Heart right ventricle (tissue), 16 donors: ENCODE results near the gene FSD1. TPM values are rescaled to one million over a fixed set of nuclear protein-coding genes. Genes with fewer than 3 reads are reported as not detected.
A peak's percentile ranks its signal among the peaks of the same experiment; 100 is the strongest.

Experiments used
- ATAC-seq, 8 donors: fragments of 200-7000 bp; cut with Tn5 transposase; one replicate each; pipeline ENCODE4 v1.9.1; 2020; ENCODE audit warnings: mild to moderate bottlenecking in 8 of 8, moderate library complexity in 8 of 8, moderate number of reproducible peaks in 1 of 8
- DNase-seq, 2 donors: peaks; one replicate each; pipeline ENCODE4 v3.0.0-alpha.2; 2020
- H3K27ac ChIP-seq, 10 donors: fragments of 200-600 bp; sonication (generic) in 2 of 10; one replicate each; pipeline versions ENCODE4 v1.5.0 to v1.8.0; 2020 to 2022; ENCODE audit warnings: mild to moderate bottlenecking in 3 of 10
- H3K27me3 ChIP-seq, 7 donors: fragments of 200-600 bp; one replicate each; pipeline ENCODE4 v1.8.0; 2021 to 2022; ENCODE audit warnings: mild to moderate bottlenecking in 2 of 7
- H3K36me3 ChIP-seq, 9 donors: fragments of 200-600 bp; sonication (generic) in 1 of 9; one replicate each; pipeline versions ENCODE4 v1.5.0 to v1.8.0; 2020 to 2022; ENCODE audit warnings: mild to moderate bottlenecking in 2 of 9
- H3K4me1 ChIP-seq, 9 donors: fragments of 200-600 bp; sonication (generic) in 1 of 9; one replicate each; pipeline versions ENCODE4 v1.5.0 to v1.8.0; 2020 to 2022; ENCODE audit warnings: mild to moderate bottlenecking in 4 of 9
- H3K4me3 ChIP-seq, 10 donors: fragments of 200-600 bp; sonication (generic) in 2 of 10; one replicate each; pipeline versions ENCODE4 v1.5.0 to v1.8.0; 2020 to 2022; ENCODE audit warnings: mild to moderate bottlenecking in 7 of 10, moderate library complexity in 2 of 10
- H3K9me3 ChIP-seq, 11 donors: fragments of 200-600 bp in 10 of 11; sonication (generic) in 2 of 11; one replicate each; pipeline versions ENCODE4 v1.5.0 to v1.8.0; 2013 to 2022; ENCODE audit warnings: mild to moderate bottlenecking in 2 of 11, control low read depth in 1 of 11, moderate library complexity in 1 of 11
- WGBS, 2 donors: extraction: QIAGEN DNeasy Blood & Tissue Kit; methylation state at CpG; one replicate each; pipeline ENCODE4 v1.1.7; 2013; ENCODE audit warnings: inconsistent platforms in 1 of 2; 5-methylcytosine and 5-hydroxymethylcytosine counted together
- intact Hi-C, 10 donors: fragments of 100-400 bp; cut with DNase I; formaldehyde crosslinking; loops; one replicate each; pipeline versions ENCODE4 v1.11.1 to v1.14.2; 2022
- polyA plus RNA-seq, 2 donors: library from polyadenylated mRNA; stranded (reverse); fragments of 200-250 nt; gene quantifications; one replicate each; pipeline ENCODE4 v1.2.3, GENCODE V29; 2013
- total RNA-seq, 10 donors: library from RNA; stranded (reverse); fragmentation: NEBNext Ultra II Directional in 3 of 10; extraction: Animal tissue kit (Norgen Biotek cat#: 25700) in 3 of 10; gene quantifications; one replicate each; pipeline versions ENCODE4 v1.2.1 to v1.2.4, GENCODE V29; 2021 to 2023
- TF ChIP-seq, protein P1 (sequence below), 9 donors: fragments of 200-600 bp; sonication (generic) in 2 of 9; IDR thresholded peaks; one replicate each; pipeline versions ENCODE4 v1.5.0 to v1.8.0; 2021 to 2022; ENCODE audit warnings: antibody characterized with exemption in 9 of 9, mild to moderate bottlenecking in 5 of 9, moderate library complexity in 1 of 9
- donor health status: Arrhythmogenic right ventricular cardiomyopathy.
- donor health status: ischemic (EF 13 %, LVEDD 7.1; RV severe dilation, severe dysfunction).
- donor health status: healthy with polysubstance abuse.
- donor health status: DM: no; HTN: yes; CAD: no.
- donor health status: DM: no; HTN: no; CAD: no.
- donor health status: ischemic (EF 25% LVEDD 6.9; RV normal size, moderate dysfunction).
- donor health status: ischemic (EF 25% LVEDD 5.7; RV mildly dilated, moderate dysfunction).
- donor health status: healthy.
- donor health status: DM: yes; HTN: yes; CAD: no.
- donor health status: Ischemic cardiomyopathy.
- donor health status: ischemic (EF 35%, LVEDD 5.7; RV mildly dilated, moderate dysfunction).
- donor health status: nonischemic (EF 11% LVEDD 7.7; RV severe dilation, severe dysfunction).
- donor health status: DM: yes; HTN: yes; CAD: no.
- donor health status: PGD.
- donor health status: ischemic (EF 29% LVEDD 5.4; RV normal size, mild dysfunction).
- donor health status: nonischemic (EF 23%, LVEDD 6.1; RV moderate dilation, normal function).

FSD1 gene
- total and polyA plus RNA-seq, 12 donors = 0.10 to 0.25 TPM; not detected in 10

DNA sequence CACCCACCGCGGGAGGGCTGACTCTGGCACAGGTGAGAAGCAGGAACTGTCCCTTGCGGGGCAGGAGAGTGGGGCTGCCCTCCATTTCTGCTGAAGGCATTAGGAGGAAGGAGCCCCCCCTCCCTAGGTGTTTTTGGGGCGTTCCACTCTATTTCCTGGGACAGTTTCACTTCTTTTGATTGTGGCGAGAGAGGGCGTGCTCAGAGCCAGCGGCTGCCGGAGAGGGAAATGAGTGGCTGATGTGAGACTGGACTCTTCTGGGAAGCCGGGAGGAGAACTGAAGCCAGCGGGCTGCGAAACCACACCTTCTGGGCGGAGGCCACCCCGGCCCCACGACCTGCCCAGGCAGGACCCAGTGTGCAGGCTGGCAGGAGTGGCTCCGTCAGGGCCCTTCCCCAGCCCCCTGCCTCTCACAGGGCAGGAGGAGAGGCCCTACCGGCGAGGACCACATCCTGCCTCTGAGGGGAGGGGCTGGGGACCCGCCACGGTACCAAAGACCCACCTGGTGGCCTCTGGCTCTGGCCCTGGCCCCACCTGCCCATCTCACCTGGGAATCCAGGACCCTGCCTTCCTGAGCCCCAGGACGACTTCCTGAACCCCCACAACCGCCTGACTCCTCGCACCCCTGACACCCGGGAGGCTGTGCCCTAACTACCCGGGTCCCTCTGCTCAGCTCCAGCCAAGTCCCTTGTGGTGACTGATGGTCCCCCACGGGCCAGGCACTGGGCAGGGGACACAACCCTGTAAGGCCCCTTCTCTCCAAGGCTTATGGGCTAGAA, 64.9 kb downstream of the FSD1 start:
- Histone ChIP-seq H3K36me3 (peaks cover 0 to 41% (median 16%) of the 10 kb centered on the region in 9 donors), H3K27ac (peak overlapping the region; percentile 53 to 93 (median 80)), H3K4me1 (peaks cover 43 to 76% (median 70%) of the 10 kb centered on the region in 9 donors), H3K9me3 (no peaks in the 10 kb centered on the region), H3K4me3 (peak overlapping the region in 9 of 10 donors; percentile 15 to 43 (median 36)), H3K27me3 (no peaks in the 10 kb centered on the region)
- peak in 1 of 2 donors; percentile 64 for DNase-seq
- TF ChIP-seq, protein P1, sequence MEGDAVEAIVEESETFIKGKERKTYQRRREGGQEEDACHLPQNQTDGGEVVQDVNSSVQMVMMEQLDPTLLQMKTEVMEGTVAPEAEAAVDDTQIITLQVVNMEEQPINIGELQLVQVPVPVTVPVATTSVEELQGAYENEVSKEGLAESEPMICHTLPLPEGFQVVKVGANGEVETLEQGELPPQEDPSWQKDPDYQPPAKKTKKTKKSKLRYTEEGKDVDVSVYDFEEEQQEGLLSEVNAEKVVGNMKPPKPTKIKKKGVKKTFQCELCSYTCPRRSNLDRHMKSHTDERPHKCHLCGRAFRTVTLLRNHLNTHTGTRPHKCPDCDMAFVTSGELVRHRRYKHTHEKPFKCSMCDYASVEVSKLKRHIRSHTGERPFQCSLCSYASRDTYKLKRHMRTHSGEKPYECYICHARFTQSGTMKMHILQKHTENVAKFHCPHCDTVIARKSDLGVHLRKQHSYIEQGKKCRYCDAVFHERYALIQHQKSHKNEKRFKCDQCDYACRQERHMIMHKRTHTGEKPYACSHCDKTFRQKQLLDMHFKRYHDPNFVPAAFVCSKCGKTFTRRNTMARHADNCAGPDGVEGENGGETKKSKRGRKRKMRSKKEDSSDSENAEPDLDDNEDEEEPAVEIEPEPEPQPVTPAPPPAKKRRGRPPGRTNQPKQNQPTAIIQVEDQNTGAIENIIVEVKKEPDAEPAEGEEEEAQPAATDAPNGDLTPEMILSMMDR (IDR thresholded peaks at IDR 0.05) = peak in 1 of 9 donors; percentile 8
- WGBS, 2 donors = 50 to 67% methylated on average over 23 to 25 of the region's 25 CpGs
- intact Hi-C loops = no loop called here
- peak; percentile 24 to 69 (median 43) for ATAC-seq

DNA sequence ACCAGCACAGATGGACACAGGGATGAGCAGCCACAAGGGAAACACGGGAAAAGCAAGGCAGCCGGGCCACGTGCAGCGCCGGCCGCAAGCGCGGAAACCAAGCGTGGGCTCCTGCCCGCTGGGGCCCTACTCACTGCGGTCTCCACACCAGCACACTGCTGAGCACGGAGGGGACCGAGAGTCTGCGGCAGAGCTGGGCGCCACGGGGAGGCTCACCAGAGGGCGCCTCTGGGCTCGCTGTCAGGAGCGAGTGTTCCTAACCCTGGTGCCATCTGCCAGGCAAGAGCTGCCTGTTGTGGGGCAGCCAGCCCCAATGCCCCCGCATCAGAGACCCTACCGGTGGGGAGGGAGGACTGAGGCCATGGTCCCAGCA, 65.5 kb downstream of the FSD1 start:
- Histone ChIP-seq H3K27me3 (no peaks in the 10 kb centered on the region), H3K36me3 (peaks cover 0 to 38% (median 14%) of the 10 kb centered on the region in 9 donors), H3K4me3 (peak overlapping the region in 9 of 10 donors; percentile 15 to 43 (median 36)), H3K4me1 (peaks cover 48 to 82% (median 76%) of the 10 kb centered on the region in 9 donors), H3K9me3 (no peaks in the 10 kb centered on the region), H3K27ac (peak overlapping the region; percentile 53 to 93 (median 80))
- TF ChIP-seq, protein P1 (IDR thresholded peaks at IDR 0.05) = peak in 7 of 9 donors; percentile 39 to 70 (median 55)
- ATAC-seq (peak in 7 of 8 donors; percentile 20 to 52 (median 43)), DNase-seq (peak in 1 of 2 donors; percentile 57)
- intact Hi-C loops = loop anchor here in 1 of 10 donors (2.0 kb wide), 1 partner anchor 31 kb away; the partner anchor contains the start of gene SH3GL1
- 43 to 49% methylated on average over 21 of the region's 21 CpGs for WGBS, 2 donors

DNA sequence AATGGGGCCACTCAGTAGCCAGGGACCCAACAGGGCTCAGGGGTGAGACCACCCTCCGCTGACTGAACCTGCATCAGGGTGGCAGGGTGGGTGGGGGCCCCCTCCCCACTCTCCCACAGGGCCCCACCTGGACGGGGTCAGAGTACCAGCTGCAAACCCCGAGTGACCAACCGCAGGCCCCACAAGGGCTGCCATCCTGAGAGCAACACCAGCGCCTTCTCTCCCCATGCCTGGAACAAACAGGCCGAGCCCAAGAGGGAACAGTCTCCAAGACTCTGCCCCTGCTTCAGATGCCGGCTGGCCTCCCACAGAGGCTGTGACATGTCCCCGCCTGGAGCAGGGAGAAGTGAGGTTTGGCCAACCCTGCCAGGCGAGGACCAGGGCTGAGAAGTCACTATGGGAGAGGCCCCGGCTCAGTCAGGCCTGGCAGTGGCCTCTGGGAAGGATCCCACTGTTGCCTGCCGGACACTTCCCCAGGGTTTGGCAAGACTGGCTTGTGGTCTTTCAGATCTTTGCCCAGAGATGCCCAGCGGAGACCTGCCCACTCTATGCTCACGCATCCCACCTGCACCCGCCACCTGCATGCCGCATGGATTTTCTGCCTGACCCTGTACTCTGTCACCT, 66.1 kb downstream of the FSD1 start:
- H3K4me1 ChIP-seq = peaks cover 55 to 89% (median 82%) of the 10 kb centered on the region in 9 donors
- intact Hi-C loops = loop anchor here in 2 of 10 donors (1.0 to 2.0 kb wide), 2 partner anchors 26 to 30 kb away; partner anchors contain the start of gene SH3GL1 (in 1 of the 2)
- ATAC-seq = no peak
- no peaks in the 10 kb centered on the region for H3K9me3 ChIP-seq
- TF ChIP-seq, protein P1 (IDR thresholded peaks at IDR 0.05) = no peak
- peak overlapping the region in 7 of 10 donors; percentile 70 to 93 (median 80) for H3K27ac ChIP-seq
- DNase-seq = no peak
- no peaks in the 10 kb centered on the region for H3K27me3 ChIP-seq
- 93% methylated on average over 15 of the region's 15 CpGs for WGBS, 2 donors
- H3K4me3 ChIP-seq = peak overlapping the region in 2 of 10 donors; percentile 26 to 41
- peaks cover 0 to 31% (median 8%) of the 10 kb centered on the region in 9 donors for H3K36me3 ChIP-seq
